NCI-H1694 (cell line): ENCODE data around the gene BCAS3.

Source experiments
- DNase-seq: peaks from one replicate; lab custom pipeline; 2025; lab: John Stamatoyannopoulos, UW

BCAS3 gene

DNA sequence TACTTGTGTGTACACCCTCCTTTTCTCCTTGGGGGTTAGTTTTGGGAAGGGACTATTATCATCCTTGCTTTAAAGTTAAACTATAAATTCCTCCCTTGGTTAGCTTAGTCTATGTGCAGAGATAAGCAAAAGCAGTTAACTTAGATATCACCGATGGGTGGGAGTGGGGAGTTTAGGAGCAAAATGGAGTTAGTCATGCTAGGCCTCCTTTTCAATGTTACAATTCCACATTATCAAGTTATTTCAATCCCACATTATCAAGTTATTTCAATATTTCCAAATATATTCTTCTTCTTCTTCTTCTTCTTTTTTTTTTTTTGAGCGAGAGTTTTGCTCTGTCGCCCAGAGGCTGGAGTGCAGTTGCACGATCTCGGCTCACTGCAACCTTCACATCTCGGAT lies 1.7 kb upstream of the BCAS3 start:
- no peak for DNase-seq

DNA sequence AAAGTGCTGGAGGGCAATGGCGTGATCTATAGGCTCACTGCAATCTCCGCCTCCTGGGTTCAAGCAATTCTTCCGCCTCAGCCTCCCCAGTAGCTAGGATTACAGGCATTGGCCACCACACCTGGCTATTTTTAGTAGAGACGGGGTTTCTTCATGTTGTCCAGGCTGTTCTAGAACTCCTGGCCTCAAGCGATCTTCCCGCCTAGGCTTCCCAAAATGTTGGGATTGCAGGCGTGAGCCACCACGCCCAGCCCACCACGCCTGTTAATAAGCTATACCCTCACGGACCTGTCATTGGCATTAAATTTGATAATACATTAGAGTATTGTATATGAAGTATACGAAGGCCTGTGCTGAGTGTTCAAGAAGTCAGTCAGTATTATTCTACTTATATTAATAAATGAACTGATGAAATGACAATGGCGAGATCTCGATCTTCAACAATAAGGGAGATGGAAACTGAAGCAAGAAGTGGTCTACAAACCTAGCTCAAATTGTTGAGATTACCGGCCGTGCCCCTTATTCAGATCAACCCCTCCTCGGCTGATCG lies 818 bp upstream of the BCAS3 start:
- DNase-seq: no peak

DNA sequence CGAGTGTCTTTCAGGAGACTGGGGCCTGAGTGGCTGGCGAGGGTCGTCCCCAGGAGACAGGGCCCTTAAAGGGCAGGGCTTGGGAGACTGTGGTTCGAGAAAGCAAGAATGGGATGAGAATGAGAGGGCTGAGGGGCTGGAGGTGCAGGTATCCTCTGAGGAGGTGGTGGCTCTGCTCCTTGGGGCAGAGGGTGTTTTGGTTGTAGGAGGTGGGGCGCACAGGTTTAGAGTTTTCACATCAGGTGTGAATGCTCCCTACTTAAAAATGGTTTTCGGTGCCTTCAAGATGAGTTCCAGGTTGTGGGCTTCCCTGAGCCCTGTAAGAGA lies 430 bp downstream of the BCAS3 start:
- DNase-seq: no peak

- no peak for DNase-seq
These were observed 1.6 kb downstream of the BCAS3 start for GRCh38 chr17:60679287-60679686.

DNA sequence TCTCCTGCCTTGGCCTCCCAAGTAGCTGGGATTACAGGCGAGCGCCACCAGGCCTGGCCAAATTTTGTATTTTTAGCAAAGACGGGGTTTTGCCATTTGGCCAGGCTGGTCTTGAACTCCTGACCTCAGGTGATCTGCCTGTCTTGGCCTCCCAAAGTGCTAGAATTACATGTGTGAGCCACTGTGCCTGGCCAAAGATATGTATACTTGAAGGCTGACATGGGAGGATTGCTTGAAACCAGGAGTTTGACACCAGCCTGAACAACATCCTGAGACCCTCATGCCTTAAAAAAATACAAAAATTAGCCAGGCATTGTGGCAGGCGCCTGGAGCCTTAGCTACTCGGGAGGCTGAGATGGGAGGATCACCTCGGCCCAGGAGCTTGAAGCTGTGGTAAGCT lies 3.1 kb downstream of the BCAS3 start:
- no peak for DNase-seq

DNA sequence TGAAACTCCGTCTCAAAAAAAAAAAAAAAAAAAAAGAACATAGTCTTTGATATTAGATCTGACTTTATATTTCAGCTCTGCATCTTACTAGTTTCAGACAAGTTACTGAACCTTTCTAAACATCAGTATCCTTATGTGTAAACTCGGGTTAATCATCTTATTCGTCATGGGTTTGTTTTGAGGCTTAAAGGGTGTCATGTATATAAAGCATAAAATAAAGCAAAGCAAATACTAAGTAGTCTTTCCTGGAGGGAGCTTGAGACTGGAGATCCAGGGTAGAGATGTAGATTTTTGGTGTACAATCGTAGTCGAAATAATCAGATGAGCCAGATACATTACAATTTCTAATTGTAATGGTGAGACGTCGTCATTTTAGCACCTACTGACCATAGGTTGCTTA lies 7.8 kb downstream of the BCAS3 start:
- no peak for DNase-seq

- no peak for DNase-seq
These were observed 18.3 kb downstream of the BCAS3 start for GRCh38 chr17:60695960-60696359.

DNA sequence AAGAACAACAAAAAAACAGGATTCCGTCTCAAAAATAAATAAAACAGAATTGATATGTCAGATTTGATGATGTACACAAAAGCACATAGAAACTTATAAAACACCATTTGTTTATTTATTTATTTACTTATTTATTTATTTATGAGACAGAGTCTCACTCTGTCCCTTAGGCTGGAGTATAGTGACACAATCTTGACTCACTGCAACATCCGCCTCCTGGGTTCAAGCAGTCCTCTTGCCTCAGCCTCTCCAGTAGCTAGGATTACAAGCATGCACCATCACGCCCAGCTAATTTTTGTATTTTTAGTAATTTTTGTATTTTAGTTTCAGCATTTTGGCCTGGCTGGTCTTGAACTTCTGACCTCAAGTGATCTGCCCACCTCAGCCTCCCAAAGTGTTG lies 21.4 kb downstream of the BCAS3 start:
- DNase-seq: no peak

DNA sequence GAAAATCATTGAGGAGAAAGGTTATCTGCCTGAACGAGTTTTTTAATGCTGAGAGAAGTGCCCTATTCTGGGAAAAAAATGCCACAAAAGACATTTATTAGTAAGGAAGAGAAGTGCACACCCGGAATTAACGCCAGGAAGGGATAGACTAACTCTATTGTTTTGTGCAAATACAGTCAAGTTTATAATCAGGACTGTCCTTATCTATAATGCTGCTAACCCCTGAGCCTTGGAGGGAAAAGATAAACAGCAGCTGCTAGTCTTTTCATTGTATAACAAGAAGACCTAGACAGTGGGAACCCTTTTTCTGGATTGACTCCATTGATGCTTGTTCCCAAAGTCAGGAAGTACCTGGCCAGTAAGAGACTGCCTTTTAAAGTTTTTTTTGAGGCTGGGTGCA lies 26.5 kb downstream of the BCAS3 start:
- DNase-seq: no peak

- DNase-seq: no peak
These were observed 35.0 kb downstream of the BCAS3 start for GRCh38 chr17:60712675-60713074.

GRCh38 chr17:60713608-60714007 lies 36.0 kb downstream of the BCAS3 start:
- no peak for DNase-seq

- DNase-seq: no peak
These were observed 39.1 kb downstream of the BCAS3 start for GRCh38 chr17:60716766-60717165.

DNA sequence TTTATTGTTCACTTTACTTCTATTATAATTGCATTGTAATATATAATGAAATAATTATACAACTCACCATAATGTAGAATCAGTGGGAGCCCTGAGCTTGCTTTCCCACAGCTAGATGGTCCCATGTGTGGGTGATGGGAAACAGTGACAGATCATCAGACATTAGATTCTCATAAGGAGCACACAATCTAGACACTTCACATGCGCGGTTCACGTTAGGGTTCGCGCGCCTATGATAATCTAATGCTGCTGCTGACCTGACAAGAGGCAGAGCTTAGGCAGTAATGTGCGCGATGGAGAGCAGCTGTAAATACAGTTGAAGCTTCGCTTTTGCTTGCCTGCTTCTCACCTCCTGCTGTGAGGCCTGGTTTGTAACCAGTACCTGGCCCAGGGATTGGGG lies 40.2 kb downstream of the BCAS3 start:
- no peak for DNase-seq

DNA sequence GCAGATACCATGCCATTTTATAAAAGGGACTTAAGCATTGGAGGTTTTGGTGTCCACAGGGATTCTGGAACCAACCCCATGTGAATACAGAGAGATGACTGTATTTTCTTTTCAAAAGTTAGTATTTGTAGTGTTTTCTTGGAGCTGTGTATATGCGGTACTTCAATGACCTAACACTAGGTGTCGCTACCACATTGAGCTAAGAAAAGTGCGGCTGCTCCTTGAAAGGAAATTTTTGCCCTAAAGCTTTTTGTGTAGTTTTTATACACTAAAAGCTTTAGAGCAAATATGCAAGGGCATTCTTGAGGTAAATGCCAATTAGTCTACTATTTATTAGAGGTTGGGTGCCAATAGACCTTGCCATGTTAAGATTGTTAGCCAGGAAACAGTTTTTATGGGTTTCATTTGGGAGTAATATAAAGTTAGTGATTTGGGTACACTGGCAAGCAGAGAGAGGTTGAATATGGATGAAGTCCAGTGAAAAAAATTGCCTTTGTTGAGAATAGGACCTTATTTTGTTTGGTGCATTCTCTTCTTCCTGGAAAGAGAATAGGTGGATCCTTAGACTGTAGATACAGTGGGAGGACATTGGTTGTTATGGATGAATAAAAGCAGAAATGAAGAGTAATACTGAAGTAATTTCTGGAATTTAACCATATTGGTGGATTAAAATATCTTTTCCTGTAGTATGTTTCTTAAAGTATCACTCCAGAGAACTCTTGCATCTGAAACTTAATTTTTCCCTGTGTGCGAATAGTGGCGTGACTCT lies 43.3 kb downstream of the BCAS3 start:
- peak; percentile 49 for DNase-seq

DNA sequence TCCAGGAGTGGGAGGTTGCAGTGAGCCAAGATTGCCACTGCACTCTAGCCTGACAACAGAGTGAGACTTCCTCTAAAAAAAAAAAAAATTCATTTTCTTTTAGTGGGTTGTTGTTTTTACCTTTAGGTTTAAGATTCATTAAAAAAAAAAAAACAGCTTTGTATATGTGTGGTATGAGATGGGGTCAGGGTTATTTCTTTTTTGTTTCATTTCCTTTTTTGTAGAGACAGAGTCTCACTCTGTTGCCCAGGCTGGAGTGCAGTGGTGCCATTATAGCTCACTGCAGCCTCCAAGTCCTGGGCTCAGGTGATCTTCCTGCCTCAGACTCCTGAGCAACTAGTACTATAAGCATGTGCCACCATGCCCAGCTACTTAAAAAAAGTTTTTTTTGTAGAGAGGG lies 47.0 kb downstream of the BCAS3 start:
- no peak for DNase-seq

- DNase-seq: no peak
These were observed 52.2 kb downstream of the BCAS3 start for GRCh38 chr17:60729854-60730253.

GRCh38 chr17:60730273-60730672 lies 52.6 kb downstream of the BCAS3 start:
- no peak for DNase-seq

DNA sequence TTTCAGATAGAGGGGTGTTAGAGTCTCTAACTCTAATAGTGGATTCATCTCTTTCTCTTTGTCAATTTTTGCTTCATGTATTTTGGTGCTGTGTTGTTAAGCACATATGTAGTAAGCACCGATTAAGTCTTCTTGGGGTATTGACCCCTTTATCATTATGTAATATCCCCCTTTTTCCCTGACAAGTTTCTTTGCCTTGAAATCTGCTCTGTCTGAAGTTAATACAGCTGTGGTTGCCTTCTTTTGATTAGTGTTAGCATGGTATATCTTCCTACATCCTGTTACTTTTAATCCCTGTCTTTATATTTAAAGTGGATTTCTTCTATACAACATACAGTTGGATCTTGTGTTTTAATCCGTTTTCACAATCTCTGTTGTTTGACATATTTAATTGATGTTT lies 60.6 kb downstream of the BCAS3 start:
- no peak for DNase-seq

- no peak for DNase-seq
These were observed 62.9 kb downstream of the BCAS3 start for GRCh38 chr17:60740584-60740983.

DNA sequence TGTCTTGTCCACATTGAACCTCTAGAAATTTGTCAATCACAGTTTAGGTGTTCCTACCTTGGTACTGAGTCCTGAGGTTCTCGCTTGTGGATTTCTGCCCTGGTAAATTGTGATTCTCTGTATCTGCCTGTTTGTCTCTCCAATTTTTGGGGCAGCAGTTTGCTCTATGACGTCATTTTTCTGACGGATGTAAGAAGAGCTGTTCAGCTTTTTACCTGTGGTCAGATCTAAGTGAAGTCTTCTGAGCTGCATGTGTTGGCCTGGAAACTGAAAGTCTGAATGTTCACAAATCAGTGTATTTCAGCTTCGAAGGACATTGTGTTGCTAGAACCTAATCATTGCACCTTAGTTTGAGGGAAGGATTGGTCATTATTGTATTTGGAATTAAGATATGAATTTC lies 63.4 kb downstream of the BCAS3 start:
- no peak for DNase-seq

DNA sequence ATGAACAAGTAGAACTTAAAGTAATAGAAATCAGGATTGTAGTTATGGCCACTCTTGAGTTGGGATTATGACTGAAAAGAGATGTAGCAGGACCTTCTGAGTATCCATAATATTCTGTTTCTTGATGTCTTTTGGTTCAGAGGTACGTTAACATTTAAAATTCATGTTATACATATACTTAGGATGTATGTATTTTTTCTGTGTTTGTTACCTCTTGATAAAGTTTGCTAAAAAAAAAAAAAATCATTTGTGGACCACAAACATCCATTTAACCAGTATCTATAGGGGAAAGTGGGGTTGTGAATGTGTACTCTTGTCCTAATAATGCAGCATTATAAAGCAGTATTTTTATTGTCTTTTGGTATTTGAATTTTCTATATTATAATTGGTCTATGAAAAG lies 65.6 kb downstream of the BCAS3 start:
- DNase-seq: no peak

GRCh38 chr17:60743799-60744198 lies 66.1 kb downstream of the BCAS3 start:
- DNase-seq: no peak

GRCh38 chr17:60744355-60744966 lies 66.8 kb downstream of the BCAS3 start:
- no peak for DNase-seq

DNA sequence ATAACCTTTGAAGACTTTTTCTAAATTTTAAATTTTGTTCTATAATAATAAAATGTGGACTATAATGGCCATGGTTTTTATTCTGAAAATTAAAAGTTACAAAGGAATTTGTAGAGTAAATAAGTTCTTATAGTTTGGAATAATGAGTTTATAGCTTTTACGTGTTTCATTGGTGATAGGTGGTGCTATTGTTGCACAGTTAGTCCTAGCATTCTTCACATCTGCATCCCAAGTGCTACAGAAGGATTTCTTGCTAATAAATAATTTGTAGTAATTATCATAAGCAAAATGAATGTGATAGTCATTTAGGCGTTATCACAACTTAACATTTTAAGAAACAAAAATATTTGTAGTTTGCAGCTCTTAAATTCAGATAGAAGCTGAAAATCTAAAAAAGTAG lies 67.9 kb downstream of the BCAS3 start:
- DNase-seq: no peak
